ENCODE measurements around the gene RAB1B.
A peak's percentile ranks its signal among the peaks of the same experiment; 100 is the strongest.

Gene RAB1B

GRCh38 chr11:66259225-66259624 is 9.2 kb upstream of the RAB1B start:
- Histone ChIP-seq H2BK120ac (ENCODE audit: low read depth, low read length) (no peak overlapping the region), H3K27ac (replicated peaks; ENCODE audit: low read length) (no peak overlapping the region), H4K91ac (ENCODE audit: low read depth, low read length, poor library complexity) (no peak overlapping the region), H2BK15ac (ENCODE audit: low read length) (no peak overlapping the region), H3K14ac (ENCODE audit: low read length) (no peak overlapping the region), H3K9me3 (replicated peaks in 1 of 2; ENCODE audit: control insufficient read depth in 2 of 2, insufficient read depth in 1 of 2, low read depth in 1 of 2, low read length in 2 of 2) (peaks cover 0 to 2% of the 10 kb centered on the region in 2 donors), H4K8ac (ENCODE audit: low read depth, low read length) (no peak overlapping the region), H3K4ac (ENCODE audit: low read length) (no peak overlapping the region), H3K4me2 (ENCODE audit: insufficient read depth, low read length, poor library complexity, severe bottlenecking) (no peak overlapping the region), H3K27me3 (ENCODE audit: control insufficient read depth in 3 of 3, insufficient read depth in 3 of 3, low read depth in 1 of 3, low read length in 3 of 3) (peaks cover 0 to 2% (median 0%) of the 10 kb centered on the region in 3 experiments), H3K79me1 (ENCODE audit: low read depth, low read length) (peaks cover 14% of the 10 kb centered on the region), H3K18ac (ENCODE audit: low read length) (no peak overlapping the region), H2BK5ac (ENCODE audit: low read length) (no peak overlapping the region), H2AK5ac (ENCODE audit: low read depth, low read length) (no peak overlapping the region), H3K36me3 (replicated peaks in 1 of 2; ENCODE audit: control insufficient read depth in 2 of 2, insufficient read depth in 2 of 2, low read length in 2 of 2) (peaks cover 46 to 53% of the 10 kb centered on the region in 2 donors), H2BK12ac (ENCODE audit: low read length) (no peak overlapping the region), H3K4me3 (ENCODE audit: low read length in 2 of 2) (no peak overlapping the region), H3K9ac (ENCODE audit: low read depth, low read length, poor library complexity) (no peak overlapping the region), H2AFZ (ENCODE audit: low read length) (no peak overlapping the region), H3K23ac (ENCODE audit: low read depth, low read length, poor library complexity) (no peak overlapping the region), H3K4me1 (ENCODE audit: control insufficient read depth in 2 of 2, insufficient read depth in 1 of 2, low read depth in 1 of 2, low read length in 2 of 2) (peaks cover 6 to 11% of the 10 kb centered on the region in 2 donors)
- no CpG with 5 or more reads among the region's 2 CpGs for WGBS, 2 donors (ENCODE audit: extremely low coverage in 2 of 2, insufficient read length in 2 of 2, insufficient replicate concordance in 1 of 2)
- DNase-seq (ENCODE audit: low spot score) = no peak

- Histone ChIP-seq H2BK120ac (ENCODE audit: low read depth, low read length) (no peak overlapping the region), H3K9ac (ENCODE audit: low read depth, low read length, poor library complexity) (no peak overlapping the region), H4K8ac (ENCODE audit: low read depth, low read length) (no peak overlapping the region), H3K23ac (ENCODE audit: low read depth, low read length, poor library complexity) (peak overlapping the region; percentile 39), H3K9me3 (replicated peaks in 1 of 2; ENCODE audit: control insufficient read depth in 2 of 2, insufficient read depth in 1 of 2, low read depth in 1 of 2, low read length in 2 of 2) (peaks cover 0 to 2% of the 10 kb centered on the region in 2 donors), H2BK12ac (ENCODE audit: low read length) (no peak overlapping the region), H3K27me3 (ENCODE audit: control insufficient read depth in 3 of 3, insufficient read depth in 3 of 3, low read depth in 1 of 3, low read length in 3 of 3) (peaks cover 0 to 2% (median 0%) of the 10 kb centered on the region in 3 experiments), H2BK15ac (ENCODE audit: low read length) (no peak overlapping the region), H2BK5ac (ENCODE audit: low read length) (no peak overlapping the region), H3K36me3 (replicated peaks in 1 of 2; ENCODE audit: control insufficient read depth in 2 of 2, insufficient read depth in 2 of 2, low read length in 2 of 2) (peaks cover 53 to 60% of the 10 kb centered on the region in 2 donors), H2AK5ac (ENCODE audit: low read depth, low read length) (no peak overlapping the region), H3K4me1 (ENCODE audit: control insufficient read depth in 2 of 2, insufficient read depth in 1 of 2, low read depth in 1 of 2, low read length in 2 of 2) (peaks cover 6 to 11% of the 10 kb centered on the region in 2 donors), H3K79me1 (ENCODE audit: low read depth, low read length) (peaks cover 14% of the 10 kb centered on the region), H3K4ac (ENCODE audit: low read length) (no peak overlapping the region), H3K4me3 (ENCODE audit: low read length in 2 of 2) (no peak overlapping the region), H3K14ac (ENCODE audit: low read length) (no peak overlapping the region), H3K18ac (ENCODE audit: low read length) (no peak overlapping the region), H3K27ac (replicated peaks; ENCODE audit: low read length) (no peak overlapping the region), H3K4me2 (ENCODE audit: insufficient read depth, low read length, poor library complexity, severe bottlenecking) (no peak overlapping the region), H4K91ac (ENCODE audit: low read depth, low read length, poor library complexity) (no peak overlapping the region), H2AFZ (ENCODE audit: low read length) (no peak overlapping the region)
- DNase-seq (ENCODE audit: low spot score) = no peak
- no CpG with 5 or more reads among the region's 4 CpGs for WGBS, 2 donors (ENCODE audit: extremely low coverage in 2 of 2, insufficient read length in 2 of 2, insufficient replicate concordance in 1 of 2)
Observed at GRCh38 chr11:66259956-66260355, 8.5 kb upstream of the RAB1B start.

- Histone ChIP-seq H3K27me3 (ENCODE audit: control insufficient read depth in 3 of 3, insufficient read depth in 3 of 3, low read depth in 1 of 3, low read length in 3 of 3) (peaks cover 0 to 2% (median 0%) of the 10 kb centered on the region in 3 experiments), H3K14ac (ENCODE audit: low read length) (no peak overlapping the region), H4K8ac (ENCODE audit: low read depth, low read length) (no peak overlapping the region), H3K4me2 (ENCODE audit: insufficient read depth, low read length, poor library complexity, severe bottlenecking) (no peak overlapping the region), H4K91ac (ENCODE audit: low read depth, low read length, poor library complexity) (no peak overlapping the region), H2AFZ (ENCODE audit: low read length) (no peak overlapping the region), H2AK5ac (ENCODE audit: low read depth, low read length) (no peak overlapping the region), H3K9ac (ENCODE audit: low read depth, low read length, poor library complexity) (peak overlapping the region; percentile 17), H3K79me1 (ENCODE audit: low read depth, low read length) (peaks cover 16% of the 10 kb centered on the region), H3K36me3 (replicated peaks in 1 of 2; ENCODE audit: control insufficient read depth in 2 of 2, insufficient read depth in 2 of 2, low read length in 2 of 2) (peaks cover 66 to 74% of the 10 kb centered on the region in 2 donors), H2BK120ac (ENCODE audit: low read depth, low read length) (no peak overlapping the region), H3K27ac (replicated peaks; ENCODE audit: low read length) (no peak overlapping the region), H3K4me1 (ENCODE audit: control insufficient read depth in 2 of 2, insufficient read depth in 1 of 2, low read depth in 1 of 2, low read length in 2 of 2) (peaks cover 7 to 10% of the 10 kb centered on the region in 2 donors), H2BK5ac (ENCODE audit: low read length) (no peak overlapping the region), H3K4ac (ENCODE audit: low read length) (no peak overlapping the region), H3K9me3 (replicated peaks in 1 of 2; ENCODE audit: control insufficient read depth in 2 of 2, insufficient read depth in 1 of 2, low read depth in 1 of 2, low read length in 2 of 2) (peaks cover 0 to 2% of the 10 kb centered on the region in 2 donors), H3K18ac (ENCODE audit: low read length) (no peak overlapping the region), H2BK12ac (ENCODE audit: low read length) (no peak overlapping the region), H3K4me3 (ENCODE audit: low read length in 2 of 2) (no peak overlapping the region), H3K23ac (ENCODE audit: low read depth, low read length, poor library complexity) (peak overlapping the region; percentile 16), H2BK15ac (ENCODE audit: low read length) (no peak overlapping the region)
- no CpG with 5 or more reads among the region's 16 CpGs for WGBS, 2 donors (ENCODE audit: extremely low coverage in 2 of 2, insufficient read length in 2 of 2, insufficient replicate concordance in 1 of 2)
- no peak for DNase-seq (ENCODE audit: low spot score)
Observed at GRCh38 chr11:66261578-66261977, 6.9 kb upstream of the RAB1B start.

- Histone ChIP-seq H4K8ac (ENCODE audit: low read depth, low read length) (no peak overlapping the region), H3K4me3 (ENCODE audit: low read length in 2 of 2) (no peak overlapping the region), H2AK5ac (ENCODE audit: low read depth, low read length) (no peak overlapping the region), H2BK5ac (ENCODE audit: low read length) (no peak overlapping the region), H3K27ac (replicated peaks; ENCODE audit: low read length) (no peak overlapping the region), H3K4me2 (ENCODE audit: insufficient read depth, low read length, poor library complexity, severe bottlenecking) (no peak overlapping the region), H2BK15ac (ENCODE audit: low read length) (no peak overlapping the region), H3K9ac (ENCODE audit: low read depth, low read length, poor library complexity) (no peak overlapping the region), H3K18ac (ENCODE audit: low read length) (no peak overlapping the region), H4K91ac (ENCODE audit: low read depth, low read length, poor library complexity) (no peak overlapping the region), H3K27me3 (ENCODE audit: control insufficient read depth in 3 of 3, insufficient read depth in 3 of 3, low read depth in 1 of 3, low read length in 3 of 3) (peaks cover 0 to 2% (median 0%) of the 10 kb centered on the region in 3 experiments), H3K14ac (ENCODE audit: low read length) (no peak overlapping the region), H3K4ac (ENCODE audit: low read length) (no peak overlapping the region), H2BK120ac (ENCODE audit: low read depth, low read length) (no peak overlapping the region), H2BK12ac (ENCODE audit: low read length) (no peak overlapping the region), H2AFZ (ENCODE audit: low read length) (no peak overlapping the region), H3K36me3 (replicated peaks in 1 of 2; ENCODE audit: control insufficient read depth in 2 of 2, insufficient read depth in 2 of 2, low read length in 2 of 2) (peaks cover 70 to 77% of the 10 kb centered on the region in 2 donors), H3K4me1 (ENCODE audit: control insufficient read depth in 2 of 2, insufficient read depth in 1 of 2, low read depth in 1 of 2, low read length in 2 of 2) (peaks cover 6 to 12% of the 10 kb centered on the region in 2 donors), H3K9me3 (replicated peaks in 1 of 2; ENCODE audit: control insufficient read depth in 2 of 2, insufficient read depth in 1 of 2, low read depth in 1 of 2, low read length in 2 of 2) (peaks cover 0 to 2% of the 10 kb centered on the region in 2 donors), H3K79me1 (ENCODE audit: low read depth, low read length) (peaks cover 16% of the 10 kb centered on the region), H3K23ac (ENCODE audit: low read depth, low read length, poor library complexity) (no peak overlapping the region)
- whole genome bisulfite sequencing, 2 donors (ENCODE audit: extremely low coverage in 2 of 2, insufficient read length in 2 of 2, insufficient replicate concordance in 1 of 2) = no CpG with 5 or more reads among the region's 5 CpGs
- DNase-seq (ENCODE audit: low spot score) = no peak
Observed at GRCh38 chr11:66262191-66262590, 6.2 kb upstream of the RAB1B start.

Data from neuronal stem cell (in vitro differentiated cells).